HL-60 (cell line): Measurements from ENCODE around the gene COL19A1.

Experiments
- DNase-seq, 2 experiments: peaks; one replicate each; pipeline ENCODE4 v3.0.0-alpha.2; 2010 to 2020; ENCODE audit warnings: low read depth in 1 of 2, low spot score in 1 of 2
- H3K27ac ChIP-seq: fragments of 250-450 bp; sonication (Bioruptor Pico); replicated peaks from 2 replicates; pipeline ENCODE4 v1.5.1; 2020; ENCODE audit warnings: mild to moderate bottlenecking, moderate library complexity
- H3K27me3 ChIP-seq: fragments of 250-450 bp; sonication (Bioruptor Pico); 2 replicates; pipeline ENCODE4 v1.5.1; 2021; ENCODE audit warnings: mild to moderate bottlenecking, moderate library complexity; ENCODE audit not compliant: insufficient read depth, poor library complexity, severe bottlenecking
- H3K4me3 ChIP-seq: replicated peaks from 2 replicates; pipeline ENCODE4 v1.5.1; 2011; ENCODE audit warnings: mild to moderate bottlenecking, control low read depth, low read length; ENCODE audit not compliant: insufficient read depth
- GABPA ChIP-seq: IDR thresholded peaks from 2 replicates; pipeline ENCODE4 v1.6.1; 2012; ENCODE audit warnings: low read depth
- POLR2AphosphoS5 ChIP-seq: IDR thresholded peaks from 2 replicates; pipeline ENCODE4 v1.6.1; 2012; ENCODE audit warnings: low read depth
- SPI1 ChIP-seq: IDR thresholded peaks from 2 replicates; pipeline ENCODE4 v1.6.1; 2012; ENCODE audit warnings: low read depth, mild to moderate bottlenecking, borderline replicate concordance
- TF ChIP-seq, protein P1 (sequence below): IDR thresholded peaks from one replicate; pipeline ENCODE4 v1.5.1; 2011; ENCODE audit warnings: low read length, control low read depth, inconsistent platforms; ENCODE audit not compliant: insufficient read depth
- TF ChIP-seq, protein P2 (sequence below): IDR thresholded peaks from 2 replicates; pipeline ENCODE4 v1.6.1; 2012; ENCODE audit warnings: low read depth; ENCODE audit not compliant: insufficient replicate concordance

The COL19A1 gene

DNA sequence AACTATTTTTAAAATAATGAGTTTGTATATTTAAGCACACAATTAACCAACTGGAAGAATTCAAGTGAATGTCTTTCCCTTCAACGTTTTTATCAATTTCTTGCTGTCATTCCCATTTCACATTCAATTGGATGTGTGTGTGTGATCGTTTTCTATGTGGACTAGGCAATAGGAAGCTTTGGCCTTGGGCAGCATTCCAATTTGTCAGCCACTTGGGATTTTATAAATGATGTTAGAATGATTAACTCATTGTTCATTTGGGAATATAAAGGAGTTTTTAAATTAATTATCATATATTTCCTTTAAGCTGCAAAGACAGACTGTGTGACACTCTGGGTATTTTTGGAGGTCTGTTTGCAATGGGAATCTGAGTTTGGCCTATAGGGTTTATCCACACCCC, 274.1 kb downstream of the COL19A1 start:
- no peak overlapping the region for H3K4me3 ChIP-seq
- TF ChIP-seq POLR2AphosphoS5 = no peak
- TF ChIP-seq, protein P1, sequence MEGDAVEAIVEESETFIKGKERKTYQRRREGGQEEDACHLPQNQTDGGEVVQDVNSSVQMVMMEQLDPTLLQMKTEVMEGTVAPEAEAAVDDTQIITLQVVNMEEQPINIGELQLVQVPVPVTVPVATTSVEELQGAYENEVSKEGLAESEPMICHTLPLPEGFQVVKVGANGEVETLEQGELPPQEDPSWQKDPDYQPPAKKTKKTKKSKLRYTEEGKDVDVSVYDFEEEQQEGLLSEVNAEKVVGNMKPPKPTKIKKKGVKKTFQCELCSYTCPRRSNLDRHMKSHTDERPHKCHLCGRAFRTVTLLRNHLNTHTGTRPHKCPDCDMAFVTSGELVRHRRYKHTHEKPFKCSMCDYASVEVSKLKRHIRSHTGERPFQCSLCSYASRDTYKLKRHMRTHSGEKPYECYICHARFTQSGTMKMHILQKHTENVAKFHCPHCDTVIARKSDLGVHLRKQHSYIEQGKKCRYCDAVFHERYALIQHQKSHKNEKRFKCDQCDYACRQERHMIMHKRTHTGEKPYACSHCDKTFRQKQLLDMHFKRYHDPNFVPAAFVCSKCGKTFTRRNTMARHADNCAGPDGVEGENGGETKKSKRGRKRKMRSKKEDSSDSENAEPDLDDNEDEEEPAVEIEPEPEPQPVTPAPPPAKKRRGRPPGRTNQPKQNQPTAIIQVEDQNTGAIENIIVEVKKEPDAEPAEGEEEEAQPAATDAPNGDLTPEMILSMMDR = no peak
- TF ChIP-seq SPI1 = no peak
- TF ChIP-seq GABPA = no peak
- TF ChIP-seq, protein P2, sequence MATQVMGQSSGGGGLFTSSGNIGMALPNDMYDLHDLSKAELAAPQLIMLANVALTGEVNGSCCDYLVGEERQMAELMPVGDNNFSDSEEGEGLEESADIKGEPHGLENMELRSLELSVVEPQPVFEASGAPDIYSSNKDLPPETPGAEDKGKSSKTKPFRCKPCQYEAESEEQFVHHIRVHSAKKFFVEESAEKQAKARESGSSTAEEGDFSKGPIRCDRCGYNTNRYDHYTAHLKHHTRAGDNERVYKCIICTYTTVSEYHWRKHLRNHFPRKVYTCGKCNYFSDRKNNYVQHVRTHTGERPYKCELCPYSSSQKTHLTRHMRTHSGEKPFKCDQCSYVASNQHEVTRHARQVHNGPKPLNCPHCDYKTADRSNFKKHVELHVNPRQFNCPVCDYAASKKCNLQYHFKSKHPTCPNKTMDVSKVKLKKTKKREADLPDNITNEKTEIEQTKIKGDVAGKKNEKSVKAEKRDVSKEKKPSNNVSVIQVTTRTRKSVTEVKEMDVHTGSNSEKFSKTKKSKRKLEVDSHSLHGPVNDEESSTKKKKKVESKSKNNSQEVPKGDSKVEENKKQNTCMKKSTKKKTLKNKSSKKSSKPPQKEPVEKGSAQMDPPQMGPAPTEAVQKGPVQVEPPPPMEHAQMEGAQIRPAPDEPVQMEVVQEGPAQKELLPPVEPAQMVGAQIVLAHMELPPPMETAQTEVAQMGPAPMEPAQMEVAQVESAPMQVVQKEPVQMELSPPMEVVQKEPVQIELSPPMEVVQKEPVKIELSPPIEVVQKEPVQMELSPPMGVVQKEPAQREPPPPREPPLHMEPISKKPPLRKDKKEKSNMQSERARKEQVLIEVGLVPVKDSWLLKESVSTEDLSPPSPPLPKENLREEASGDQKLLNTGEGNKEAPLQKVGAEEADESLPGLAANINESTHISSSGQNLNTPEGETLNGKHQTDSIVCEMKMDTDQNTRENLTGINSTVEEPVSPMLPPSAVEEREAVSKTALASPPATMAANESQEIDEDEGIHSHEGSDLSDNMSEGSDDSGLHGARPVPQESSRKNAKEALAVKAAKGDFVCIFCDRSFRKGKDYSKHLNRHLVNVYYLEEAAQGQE = no peak
- H3K27me3 ChIP-seq = peaks cover 3% of the 10 kb centered on the region
- DNase-seq = no peak
- H3K27ac ChIP-seq = no peak overlapping the region

DNA sequence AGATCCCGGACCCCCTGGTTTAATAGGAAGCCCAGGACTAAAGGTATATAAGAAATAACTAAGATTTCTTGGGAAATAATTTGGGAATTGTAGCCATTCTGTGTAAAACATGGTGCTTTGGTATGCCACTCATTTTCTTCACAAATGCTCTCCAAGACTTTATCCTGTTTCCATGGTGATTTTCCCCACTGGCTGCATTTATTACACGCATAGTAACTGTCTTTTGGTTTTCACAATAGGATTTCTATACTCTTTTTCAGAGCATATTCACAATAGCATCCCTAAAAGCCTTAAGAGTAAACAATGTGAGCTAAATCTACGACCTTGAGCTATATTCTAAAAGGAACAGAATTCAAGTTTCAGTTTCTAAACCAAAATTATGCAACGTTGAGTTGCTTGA, 275.7 kb downstream of the COL19A1 start:
- TF ChIP-seq SPI1 = no peak
- TF ChIP-seq, protein P2 = no peak
- TF ChIP-seq GABPA = no peak
- TF ChIP-seq, protein P1 = no peak
- TF ChIP-seq POLR2AphosphoS5 = no peak
- H3K4me3 ChIP-seq = no peak overlapping the region
- DNase-seq = no peak
- no peak overlapping the region for H3K27ac ChIP-seq
- H3K27me3 ChIP-seq = peaks cover 3% of the 10 kb centered on the region

DNA sequence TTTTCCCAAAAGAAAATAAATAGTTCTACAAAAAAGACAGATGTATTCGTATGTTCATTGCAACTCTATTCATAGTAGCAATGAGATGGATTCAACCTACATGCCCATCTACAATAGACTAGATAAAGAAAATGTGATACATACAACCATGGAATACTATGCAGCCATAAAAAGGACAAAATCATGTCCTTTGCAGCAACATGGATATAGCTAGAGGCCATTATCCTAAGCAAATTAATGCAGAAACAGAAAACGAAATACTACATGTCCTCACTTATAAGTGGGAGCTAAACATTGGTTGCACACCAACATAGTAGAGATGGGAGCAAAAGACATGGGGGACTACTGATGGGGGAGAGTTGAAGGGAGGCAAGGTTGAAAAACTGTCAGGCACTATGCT, 278.8 kb downstream of the COL19A1 start:
- DNase-seq = no peak
- TF ChIP-seq POLR2AphosphoS5 = no peak
- TF ChIP-seq, protein P2 = no peak
- TF ChIP-seq GABPA = no peak
- TF ChIP-seq SPI1 = no peak
- TF ChIP-seq, protein P1 = no peak
- no peak overlapping the region for H3K27ac ChIP-seq
- H3K4me3 ChIP-seq = no peak overlapping the region
- peaks cover 3% of the 10 kb centered on the region for H3K27me3 ChIP-seq
